Astrocyte (in vitro differentiated cells and primary cell): ENCODE results near the gene H6PD. TPM values are rescaled to one million over a fixed set of nuclear protein-coding genes. Genes with fewer than 3 reads are reported as not detected.

Source experiments
- DNase-seq: peaks from one replicate; pipeline ENCODE4 v3.0.0-alpha.2; 2010; ENCODE audit warnings: low read depth
- FAIRE-seq: peaks from 2 replicates; lab custom pipeline; 2011; peaks lifted over from hg19 to GRCh38; lab: Jason Lieb, UNC
- H2AFZ ChIP-seq: 2 replicates; pipeline ENCODE4 v1.6.0; 2012; ENCODE audit warnings: low read depth, low read length, inconsistent platforms
- H3K27ac ChIP-seq: 2 replicates; pipeline ENCODE4 v1.5.1; 2011; ENCODE audit warnings: low read depth, low read length, inconsistent platforms
- H3K27me3 ChIP-seq: 2 replicates; pipeline ENCODE4 v1.6.0; 2011; ENCODE audit warnings: low read length, inconsistent platforms; ENCODE audit not compliant: insufficient read depth
- H3K36me3 ChIP-seq: 2 replicates; pipeline ENCODE4 v1.5.1; 2011; ENCODE audit warnings: low read length, inconsistent platforms; ENCODE audit not compliant: insufficient read depth
- H3K4me1 ChIP-seq: 2 replicates; pipeline ENCODE4 v1.5.1; 2011; ENCODE audit warnings: low read length, inconsistent platforms; ENCODE audit not compliant: insufficient read depth
- H3K4me2 ChIP-seq: 2 replicates; pipeline ENCODE4 v1.6.0; 2012; ENCODE audit warnings: low read length, inconsistent platforms
- H3K4me3 ChIP-seq: 2 replicates; pipeline ENCODE4 v1.5.1; 2011; ENCODE audit warnings: low read depth, mild to moderate bottlenecking, low read length, inconsistent platforms; ENCODE audit not compliant: insufficient read depth
- H3K79me2 ChIP-seq: 2 replicates; pipeline ENCODE4 v1.6.0; 2012; ENCODE audit warnings: mild to moderate bottlenecking, low read length, inconsistent platforms; ENCODE audit not compliant: insufficient read depth
- H3K9ac ChIP-seq: 2 replicates; pipeline ENCODE4 v1.6.0; 2012; ENCODE audit warnings: mild to moderate bottlenecking, low read length, inconsistent platforms
- H3K9me3 ChIP-seq: 2 replicates; pipeline ENCODE4 v1.5.1; 2012; ENCODE audit warnings: low read depth, mild to moderate bottlenecking, low read length, inconsistent platforms; ENCODE audit not compliant: insufficient read depth
- H4K20me1 ChIP-seq: 2 replicates; pipeline ENCODE4 v1.6.0; 2012; ENCODE audit warnings: low read length, inconsistent platforms; ENCODE audit not compliant: insufficient read depth
- H3K27ac Mint-ChIP-seq: one replicate; pipeline ENCODE4 v1.8.0; 2021; ENCODE audit warnings: mild to moderate bottlenecking, mixed read lengths; ENCODE audit not compliant: unreplicated experiment
- H3K27me3 Mint-ChIP-seq: one replicate; pipeline ENCODE4 v1.8.0; 2021; ENCODE audit warnings: low read depth, mixed read lengths; ENCODE audit not compliant: unreplicated experiment
- H3K36me3 Mint-ChIP-seq: one replicate; pipeline ENCODE4 v1.8.0; 2021; ENCODE audit warnings: low read depth, mixed read lengths; ENCODE audit not compliant: unreplicated experiment
- H3K4me1 Mint-ChIP-seq: one replicate; pipeline ENCODE4 v1.8.0; 2021; ENCODE audit warnings: low read depth, mixed read lengths; ENCODE audit not compliant: unreplicated experiment
- H3K4me3 Mint-ChIP-seq: one replicate; pipeline ENCODE4 v1.8.0; 2021; ENCODE audit warnings: mild to moderate bottlenecking, moderate library complexity, mixed read lengths; ENCODE audit not compliant: unreplicated experiment
- H3K9me3 Mint-ChIP-seq: one replicate; pipeline ENCODE4 v1.8.0; 2021; ENCODE audit warnings: mild to moderate bottlenecking, mixed read lengths; ENCODE audit not compliant: unreplicated experiment
- EZH2 ChIP-seq: IDR thresholded peaks from 2 replicates; pipeline ENCODE4 v1.6.1; 2012; ENCODE audit warnings: mild to moderate bottlenecking, low read length, inconsistent platforms; ENCODE audit not compliant: insufficient read depth
- total RNA-seq: library from RNA; stranded (reverse); gene quantifications from 2 replicates; pipeline ENCODE4 v1.2.1, GENCODE V29; 2021
- TF ChIP-seq, protein P1 (sequence below): IDR thresholded peaks from 2 replicates; pipeline ENCODE4 v1.5.1; 2011; ENCODE audit warnings: low read depth, mild to moderate bottlenecking, inconsistent platforms, low read length, moderate library complexity; ENCODE audit not compliant: insufficient read depth

Gene H6PD
- total RNA-seq, 1 donor from 2014 or later: 13.9 TPM

DNA sequence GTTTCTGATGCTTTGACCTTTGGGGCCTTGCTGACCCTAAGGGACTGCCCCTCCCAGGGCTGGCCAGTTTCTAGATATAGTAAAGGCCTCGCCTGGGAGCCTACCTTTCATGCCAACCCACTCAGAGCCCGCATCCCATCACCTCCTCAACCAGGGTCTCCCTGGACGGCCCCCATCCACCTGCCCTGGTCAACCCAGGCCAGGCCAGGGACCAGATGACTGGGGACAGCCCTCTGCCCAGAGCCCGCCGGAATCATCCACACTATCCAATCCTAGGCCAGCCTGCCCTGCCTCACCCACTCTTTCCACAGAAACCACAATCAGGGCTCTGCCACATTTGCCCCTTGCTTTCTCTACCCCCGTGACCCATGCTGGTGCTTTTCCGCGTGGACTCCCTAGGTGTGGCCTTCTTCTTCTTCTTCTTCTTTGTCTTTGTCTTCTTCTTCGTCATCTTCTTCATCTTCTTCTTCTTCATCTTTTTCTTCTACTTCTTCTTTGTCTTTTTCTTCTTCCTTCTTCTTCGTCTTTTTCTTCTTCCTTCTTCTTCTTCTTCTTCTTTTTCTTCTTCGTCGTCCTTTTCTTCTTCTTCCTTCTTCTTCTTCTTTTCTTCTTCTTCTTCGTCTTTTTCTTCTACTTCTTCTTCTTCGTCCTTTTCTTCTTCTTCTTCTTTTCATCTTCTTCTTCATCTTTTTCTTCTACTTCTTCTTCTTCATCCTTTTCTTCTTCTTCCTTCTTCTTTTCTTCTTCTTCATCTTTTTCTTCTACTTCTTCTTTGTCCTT lies 11.5 kb upstream of the H6PD start:
- Histone ChIP-seq H3K4me2 (no peak overlapping the region), H3K4me3 (no peak overlapping the region), H3K36me3 (no peaks in the 10 kb centered on the region), H3K9me3 (no peaks in the 10 kb centered on the region), H3K79me2 (no peaks in the 10 kb centered on the region), H3K27me3 (peaks cover 6% of the 10 kb centered on the region), H2AFZ (no peak overlapping the region), H3K27ac (no peak overlapping the region), H3K9ac (no peak overlapping the region), H4K20me1 (no peaks in the 10 kb centered on the region), H3K4me1 (no peaks in the 10 kb centered on the region)
- FAIRE-seq: no peak
- Mint-ChIP-seq H3K36me3 (no peaks in the 10 kb centered on the region), H3K27me3 (peaks cover 29% of the 10 kb centered on the region), H3K4me1 (no peaks in the 10 kb centered on the region), H3K4me3 (no peak overlapping the region), H3K27ac (peak overlapping the region; percentile 68), H3K9me3 (peaks cover 2% of the 10 kb centered on the region)
- DNase-seq: no peak
- TF ChIP-seq, protein P1, sequence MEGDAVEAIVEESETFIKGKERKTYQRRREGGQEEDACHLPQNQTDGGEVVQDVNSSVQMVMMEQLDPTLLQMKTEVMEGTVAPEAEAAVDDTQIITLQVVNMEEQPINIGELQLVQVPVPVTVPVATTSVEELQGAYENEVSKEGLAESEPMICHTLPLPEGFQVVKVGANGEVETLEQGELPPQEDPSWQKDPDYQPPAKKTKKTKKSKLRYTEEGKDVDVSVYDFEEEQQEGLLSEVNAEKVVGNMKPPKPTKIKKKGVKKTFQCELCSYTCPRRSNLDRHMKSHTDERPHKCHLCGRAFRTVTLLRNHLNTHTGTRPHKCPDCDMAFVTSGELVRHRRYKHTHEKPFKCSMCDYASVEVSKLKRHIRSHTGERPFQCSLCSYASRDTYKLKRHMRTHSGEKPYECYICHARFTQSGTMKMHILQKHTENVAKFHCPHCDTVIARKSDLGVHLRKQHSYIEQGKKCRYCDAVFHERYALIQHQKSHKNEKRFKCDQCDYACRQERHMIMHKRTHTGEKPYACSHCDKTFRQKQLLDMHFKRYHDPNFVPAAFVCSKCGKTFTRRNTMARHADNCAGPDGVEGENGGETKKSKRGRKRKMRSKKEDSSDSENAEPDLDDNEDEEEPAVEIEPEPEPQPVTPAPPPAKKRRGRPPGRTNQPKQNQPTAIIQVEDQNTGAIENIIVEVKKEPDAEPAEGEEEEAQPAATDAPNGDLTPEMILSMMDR: no peak

GRCh38 chr1:9224664-9225410 lies 9.7 kb upstream of the H6PD start:
- TF ChIP-seq EZH2: no peak
- TF ChIP-seq, protein P1: no peak
- Histone ChIP-seq H3K4me2 (no peak overlapping the region), H3K79me2 (no peaks in the 10 kb centered on the region), H3K36me3 (no peaks in the 10 kb centered on the region), H3K27ac (no peak overlapping the region), H3K4me3 (no peak overlapping the region), H4K20me1 (no peaks in the 10 kb centered on the region), H3K9me3 (no peaks in the 10 kb centered on the region), H3K9ac (no peak overlapping the region), H3K27me3 (peaks cover 6% of the 10 kb centered on the region), H2AFZ (no peak overlapping the region), H3K4me1 (no peaks in the 10 kb centered on the region)
- no peaks in the 10 kb centered on the region for H3K4me1 Mint-ChIP-seq
- FAIRE-seq: no peak
- H3K4me3 Mint-ChIP-seq: no peak overlapping the region
- no peaks in the 10 kb centered on the region for H3K36me3 Mint-ChIP-seq
- H3K27me3 Mint-ChIP-seq: peaks cover 26% of the 10 kb centered on the region
- H3K27ac Mint-ChIP-seq: peak overlapping the region; percentile 24
- no peak for DNase-seq
- no peaks in the 10 kb centered on the region for H3K9me3 Mint-ChIP-seq

GRCh38 chr1:9225411-9225785 lies 9.2 kb upstream of the H6PD start:
- no peak for FAIRE-seq

More at GRCh38 chr1:9225411-9225785, 9.2 kb upstream of the H6PD start:
- H3K4me1 ChIP-seq: no peaks in the 10 kb centered on the region
- no peak overlapping the region for H2AFZ ChIP-seq
- Mint-ChIP-seq H3K4me1 (no peaks in the 10 kb centered on the region), H3K9me3 (no peaks in the 10 kb centered on the region), H3K36me3 (no peaks in the 10 kb centered on the region), H3K4me3 (no peak overlapping the region), H3K27ac (no peak overlapping the region), H3K27me3 (peaks cover 24% of the 10 kb centered on the region)
- H3K4me3 ChIP-seq: no peak overlapping the region
- no peak for TF ChIP-seq EZH2
- TF ChIP-seq, protein P1: no peak
- no peaks in the 10 kb centered on the region for H3K79me2 ChIP-seq
- H3K36me3 ChIP-seq: no peaks in the 10 kb centered on the region
- no peak overlapping the region for H3K9ac ChIP-seq
- no peak overlapping the region for H3K27ac ChIP-seq
- H3K27me3 ChIP-seq: peaks cover 6% of the 10 kb centered on the region
- no peaks in the 10 kb centered on the region for H4K20me1 ChIP-seq
- no peak for DNase-seq
- no peak overlapping the region for H3K4me2 ChIP-seq
- H3K9me3 ChIP-seq: no peaks in the 10 kb centered on the region
